Smooth muscle cell (in vitro differentiated cells): ENCODE data around the gene STK35. TPM values are rescaled to one million over a fixed set of nuclear protein-coding genes. Genes with fewer than 3 reads are reported as not detected.
"Not testable (repeated sequence)": the region's sequence is repeated elsewhere in the genome, so short reads cannot be mapped to it uniquely, and the experiment has no call there.

Source experiments
- DNase-seq: peaks from one replicate; lab custom pipeline; 2025; ENCODE audit not compliant: unreplicated experiment; lab: John Stamatoyannopoulos, UW
- H2AFZ ChIP-seq: fragments of 200-600 bp; sonication (generic); 2 replicates; pipeline ENCODE4 v1.6.0; 2016; ENCODE audit warnings: antibody characterized with exemption, low read depth, mild to moderate bottlenecking
- H3F3A ChIP-seq: fragments of 200-600 bp; sonication (generic); 2 replicates; pipeline ENCODE4 v1.6.0; 2017; ENCODE audit warnings: antibody characterized with exemption, low read depth
- H3K27ac ChIP-seq: fragments of 200-600 bp; sonication (generic); 2 replicates; pipeline ENCODE4 v1.5.1; 2016; ENCODE audit warnings: low read depth, mild to moderate bottlenecking
- H3K27me3 ChIP-seq: fragments of 200-600 bp; sonication (generic); 2 replicates; pipeline ENCODE4 v1.6.1; 2016; ENCODE audit warnings: low read depth, mild to moderate bottlenecking
- H3K36me3 ChIP-seq: fragments of 200-600 bp; sonication (generic); 2 replicates; pipeline ENCODE4 v1.5.1; 2016; ENCODE audit warnings: low read depth
- H3K4me1 ChIP-seq: fragments of 200-600 bp; sonication (generic); 2 replicates; pipeline ENCODE4 v1.5.1; 2016; ENCODE audit warnings: low read depth
- H3K4me2 ChIP-seq: fragments of 200-600 bp; sonication (generic); 2 replicates; pipeline ENCODE4 v1.6.0; 2016; ENCODE audit warnings: mild to moderate bottlenecking
- H3K4me3 ChIP-seq: fragments of 200-600 bp; sonication (generic); 2 replicates; pipeline ENCODE4 v1.5.1; 2016; ENCODE audit warnings: mild to moderate bottlenecking
- H3K79me2 ChIP-seq: fragments of 200-600 bp; sonication (generic); 2 replicates; pipeline ENCODE4 v1.6.0; 2016; ENCODE audit warnings: low read depth, mild to moderate bottlenecking
- H3K9ac ChIP-seq: fragments of 200-600 bp; sonication (generic); 2 replicates; pipeline ENCODE4 v1.6.0; 2016; ENCODE audit warnings: low read depth
- H3K9me3 ChIP-seq: fragments of 200-600 bp; sonication (generic); replicated peaks from 2 replicates; pipeline ENCODE4 v1.5.1; 2016; ENCODE audit warnings: low read depth
- H4K20me1 ChIP-seq: fragments of 200-600 bp; sonication (generic); 2 replicates; pipeline ENCODE4 v1.6.0; 2016; ENCODE audit warnings: low read depth
- CTCF ChIP-seq: fragments of 200-600 bp; sonication (generic); IDR thresholded peaks from 2 replicates; pipeline ENCODE4 v1.5.1; 2017; ENCODE audit warnings: borderline replicate concordance, mild to moderate bottlenecking, antibody characterized with exemption; ENCODE audit not compliant: insufficient read depth, poor library complexity, severe bottlenecking
- WGBS: methylation state at CpG from one replicate; pipeline ENCODE4 v1.1.7; 2016; ENCODE audit warnings: low lambda C conversion rate; 5-methylcytosine and 5-hydroxymethylcytosine counted together
- polyA plus RNA-seq: library from polyadenylated mRNA; unstranded; fragments of >200 nt; fragmentation: Nextera tagmentation; extraction: Ambion mirVana; gene quantifications from 2 replicates; pipeline ENCODE4 v1.2.1, GENCODE V29; 2016
- total RNA-seq: library from RNA; depleted of rRNA; stranded (reverse); fragments of >200 nt; gene quantifications from 2 replicates; pipeline ENCODE4 v1.2.3, GENCODE V29; 2014

The STK35 gene
- total and polyA plus RNA-seq, 2 experiments from 2014 or later = 9.6 to 14.6 TPM

DNA sequence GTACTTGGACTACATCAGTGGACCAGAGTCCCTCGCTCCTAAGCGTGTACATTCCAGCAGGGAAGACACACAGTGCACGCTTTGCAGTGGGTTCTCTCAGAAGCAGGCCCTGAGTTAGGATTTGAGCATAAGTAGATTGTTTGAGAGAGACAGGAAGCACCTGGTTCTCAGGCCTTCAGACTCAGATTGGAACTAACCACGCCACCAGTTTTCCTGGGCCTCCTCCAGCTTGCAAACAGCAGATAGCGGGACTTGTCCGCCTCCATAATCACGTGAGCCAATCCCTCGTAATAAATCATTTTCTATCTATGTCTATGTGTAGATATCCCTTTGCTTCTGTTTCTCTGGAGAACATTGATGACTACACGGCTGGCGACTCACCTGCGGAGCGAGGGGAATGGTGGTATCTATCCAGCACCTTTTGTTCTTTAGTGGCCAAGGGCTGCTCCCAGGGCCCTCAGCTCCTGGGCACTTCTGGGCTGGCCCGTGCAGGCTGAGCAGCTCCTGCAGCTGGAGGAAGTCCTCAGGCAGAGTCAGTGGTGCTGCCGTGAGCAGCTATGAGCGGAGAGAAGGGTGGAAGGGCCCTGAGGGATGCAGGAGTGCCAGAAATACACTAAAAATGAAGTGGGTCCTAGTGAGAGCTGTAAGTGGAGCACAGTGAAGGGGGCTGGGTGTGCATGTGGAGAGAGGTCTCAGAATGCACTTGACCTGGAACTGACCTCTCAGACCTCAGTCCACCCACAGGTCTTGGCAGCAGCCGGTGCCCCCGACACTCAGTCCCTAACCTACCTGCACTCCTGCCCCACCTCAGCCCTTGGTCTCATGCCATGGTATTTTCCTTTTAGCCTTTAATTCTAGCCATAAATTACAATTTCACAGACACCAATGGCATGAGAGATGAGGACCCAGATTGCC, 76.9 kb downstream of the STK35 start:
- H3K27me3 ChIP-seq = peaks cover 4% of the 10 kb centered on the region
- no peak for DNase-seq
- no peak overlapping the region for H3K9ac ChIP-seq
- no peaks in the 10 kb centered on the region for H3K36me3 ChIP-seq
- no peaks in the 10 kb centered on the region for H3K4me1 ChIP-seq
- H3K4me2 ChIP-seq = no peak overlapping the region
- 89% methylated on average over 17 of the region's 17 CpGs for WGBS
- H2AFZ ChIP-seq = no peak overlapping the region
- no peak overlapping the region for H3K27ac ChIP-seq
- no peaks in the 10 kb centered on the region for H3K9me3 ChIP-seq
- no peak overlapping the region for H3K4me3 ChIP-seq
- H3K79me2 ChIP-seq = no peaks in the 10 kb centered on the region
- no peak for TF ChIP-seq CTCF
- H3F3A ChIP-seq = no peaks in the 10 kb centered on the region
- no peaks in the 10 kb centered on the region for H4K20me1 ChIP-seq

DNA sequence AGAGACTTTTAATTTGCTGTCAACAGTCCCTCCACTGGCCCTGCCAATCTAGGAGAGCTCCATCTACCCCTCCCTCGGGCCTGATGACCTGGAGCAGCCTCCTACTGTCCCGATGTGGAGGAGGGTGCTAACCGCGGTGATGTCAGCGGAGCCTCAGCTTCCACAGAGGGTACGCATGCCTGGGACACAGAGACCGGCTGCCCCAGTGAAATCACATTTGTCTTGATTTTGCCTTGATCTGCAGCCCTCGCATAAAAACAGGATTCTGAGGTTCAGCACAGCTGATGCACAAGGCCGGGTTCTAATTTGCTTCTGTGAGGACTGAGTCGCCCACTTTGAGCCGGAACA, 77.6 kb downstream of the STK35 start:
- WGBS = 89% methylated on average over 11 of the region's 11 CpGs
- Histone ChIP-seq H3K27ac (no peak overlapping the region), H3K79me2 (no peaks in the 10 kb centered on the region), H4K20me1 (no peaks in the 10 kb centered on the region), H3K9ac (no peak overlapping the region), H3K27me3 (no peaks in the 10 kb centered on the region), H3K4me3 (no peak overlapping the region), H3F3A (no peaks in the 10 kb centered on the region), H3K4me2 (no peak overlapping the region), H3K4me1 (no peaks in the 10 kb centered on the region), H3K36me3 (no peaks in the 10 kb centered on the region), H2AFZ (no peak overlapping the region), H3K9me3 (no peaks in the 10 kb centered on the region)
- DNase-seq = no peak
- TF ChIP-seq CTCF = no peak

GRCh38 chr20:2179949-2180348, 78.3 kb downstream of the STK35 start:
- no peaks in the 10 kb centered on the region for H3K79me2 ChIP-seq
- H3K4me2 ChIP-seq = no peak overlapping the region
- no peaks in the 10 kb centered on the region for H4K20me1 ChIP-seq
- H3F3A ChIP-seq = no peaks in the 10 kb centered on the region
- no peaks in the 10 kb centered on the region for H3K4me1 ChIP-seq
- H3K27me3 ChIP-seq = no peaks in the 10 kb centered on the region
- no peak overlapping the region for H3K27ac ChIP-seq
- TF ChIP-seq CTCF = no peak
- no peak overlapping the region for H3K9ac ChIP-seq
- H2AFZ ChIP-seq = no peak overlapping the region
- H3K36me3 ChIP-seq = no peaks in the 10 kb centered on the region
- 83% methylated on average over 2 of the region's 2 CpGs for WGBS
- H3K4me3 ChIP-seq = no peak overlapping the region
- H3K9me3 ChIP-seq = no peaks in the 10 kb centered on the region
- no peak for DNase-seq

DNA sequence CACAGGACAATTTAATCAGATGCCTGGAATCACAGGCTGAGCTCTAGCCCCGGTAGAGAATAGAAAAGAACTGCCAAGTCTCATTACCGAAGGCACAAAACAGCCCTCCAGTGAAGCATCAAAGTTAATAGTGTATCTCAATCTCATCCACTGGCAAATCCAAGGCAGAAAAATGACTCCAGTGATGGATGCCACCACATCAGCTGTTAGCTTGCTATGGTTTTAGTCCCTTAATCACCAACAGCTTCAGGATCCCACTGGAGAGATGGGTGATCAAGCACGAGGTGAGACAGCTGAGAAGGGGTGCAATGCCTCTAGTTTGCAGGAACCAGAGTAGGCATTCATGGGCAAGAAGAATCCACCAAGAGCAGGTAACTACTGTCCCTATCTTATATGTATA, 81.8 kb downstream of the STK35 start:
- H2AFZ ChIP-seq = no peak overlapping the region
- H3K4me2 ChIP-seq = no peak overlapping the region
- 63% methylated on average over 3 of the region's 3 CpGs for WGBS
- TF ChIP-seq CTCF = no peak
- no peaks in the 10 kb centered on the region for H3K9me3 ChIP-seq
- H3K79me2 ChIP-seq = no peaks in the 10 kb centered on the region
- no peaks in the 10 kb centered on the region for H3K27me3 ChIP-seq
- no peak overlapping the region for H3K9ac ChIP-seq
- no peaks in the 10 kb centered on the region for H4K20me1 ChIP-seq
- no peak for DNase-seq
- no peaks in the 10 kb centered on the region for H3K4me1 ChIP-seq
- H3K36me3 ChIP-seq = no peaks in the 10 kb centered on the region
- no peaks in the 10 kb centered on the region for H3F3A ChIP-seq
- no peak overlapping the region for H3K27ac ChIP-seq
- no peak overlapping the region for H3K4me3 ChIP-seq

- not testable (repeated sequence) for H3K36me3 ChIP-seq, H3F3A ChIP-seq
- 94% methylated on average over 7 of the region's 7 CpGs for WGBS
These were observed 83.3 kb downstream of the STK35 start for GRCh38 chr20:2184933-2185332.

More at GRCh38 chr20:2184933-2185332, 83.3 kb downstream of the STK35 start:
- H3K27ac ChIP-seq, DNase-seq, H3K9ac ChIP-seq, H4K20me1 ChIP-seq, H3K27me3 ChIP-seq, H3K9me3 ChIP-seq, H3K4me1 ChIP-seq, H3K4me3 ChIP-seq, H2AFZ ChIP-seq, H3K4me2 ChIP-seq, H3K79me2 ChIP-seq: not testable (repeated sequence)
